Prostate gland (tissue), 2 donors: ENCODE results near the gene CRMP1.

Experiments used
- CTCF ChIP-seq, 4 experiments: fragments of 200-600 bp in 2 of 4; fragments of 450-650 bp in 2 of 4; sonication (generic) in 2 of 4; IDR thresholded peaks; 1 replicate in 3 of 4; 2 replicates in 1 of 4; pipeline ENCODE4 v1.5.1; 2016 to 2019; ENCODE audit warnings: antibody characterized with exemption in 4 of 4, mild to moderate bottlenecking in 2 of 4, moderate library complexity in 2 of 4
- POLR2AphosphoS5 ChIP-seq: sonication (generic); formaldehyde crosslinking; IDR thresholded peaks from one replicate; pipeline ENCODE4 v1.6.1; 2017; ENCODE audit warnings: antibody characterized with exemption

GRCh38 chr4:5928274-5928673 lies 35.4 kb upstream of the CRMP1 start:
- TF ChIP-seq CTCF (IDR thresholded peaks at IDR 0.05) (no peak), POLR2AphosphoS5 (no peak)
